Measurements from ENCODE around the gene GLOD4.

GRCh38 chr17:740240-741017, 41.7 kb downstream of the GLOD4 start:
- TF ChIP-seq CTCF (IDR thresholded peaks at IDR 0.05; ENCODE audit: low read length) (no peak), EZH2 (optimal IDR thresholded peaks at IDR 0.05; ENCODE audit: low read depth, low read length) (no peak)
